Vagina (tissue), 2 donors: ENCODE measurements around the gene PDE2A.
A peak's percentile ranks its signal among the peaks of the same experiment; 100 is the strongest.

ENCODE experiments used
- POLR2A ChIP-seq, 2 donors: fragments of 450-650 bp; IDR thresholded peaks; one replicate each; pipeline ENCODE4 v1.6.1; 2017; ENCODE audit warnings: antibody characterized with exemption in 2 of 2, mild to moderate bottlenecking in 2 of 2, moderate library complexity in 2 of 2
- POLR2AphosphoS5 ChIP-seq, 2 donors: sonication (generic); formaldehyde crosslinking; IDR thresholded peaks; one replicate each; pipeline ENCODE4 v1.9.0; 2017; ENCODE audit warnings: antibody characterized with exemption in 2 of 2, mild to moderate bottlenecking in 2 of 2, low read depth in 1 of 2; ENCODE audit not compliant: insufficient read depth in 1 of 2
- TF ChIP-seq, protein P1 (sequence below), 3 experiments: fragments of 450-650 bp in 2 of 3; fragments of 200-600 bp in 1 of 3; sonication (generic) in 1 of 3; IDR thresholded peaks; one replicate each; pipeline ENCODE4 v1.5.1; 2017 to 2019; ENCODE audit warnings: antibody characterized with exemption in 3 of 3, mild to moderate bottlenecking in 2 of 3, moderate library complexity in 2 of 3

DNA sequence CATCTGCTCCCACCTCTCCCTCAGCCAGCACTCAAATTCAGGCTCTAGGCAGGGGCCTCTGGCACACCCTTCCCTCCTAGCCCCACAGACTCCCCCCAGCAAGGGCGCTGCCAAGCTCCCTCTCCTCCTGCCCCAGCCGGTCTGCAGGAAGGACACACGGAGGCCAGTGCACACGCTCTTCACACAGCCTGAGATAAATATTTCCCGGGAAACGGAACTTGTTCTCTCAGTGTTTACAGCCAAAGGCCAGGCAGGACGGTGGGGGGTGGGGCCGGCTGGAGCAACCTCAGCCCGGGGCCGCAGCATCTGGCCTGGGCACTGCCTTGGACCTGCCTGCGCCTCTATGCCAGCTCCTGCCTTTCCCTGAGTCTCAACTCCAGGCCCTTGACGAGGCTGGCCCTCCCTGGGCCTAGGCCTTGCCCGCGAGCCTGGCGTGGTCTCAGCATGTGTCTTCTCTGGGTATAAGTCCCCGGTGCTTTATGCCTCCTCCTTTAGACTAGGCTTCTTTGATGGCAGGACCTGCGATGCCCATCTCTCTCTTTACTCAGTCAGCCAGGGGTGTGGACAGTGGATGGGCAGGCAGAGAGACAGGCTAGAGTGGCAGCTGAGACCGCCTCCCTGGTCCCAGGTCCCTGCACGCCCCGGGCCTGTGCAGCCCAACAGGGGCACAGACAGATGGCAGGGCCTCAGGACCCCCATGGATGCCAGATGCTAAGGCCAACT is 48.4 kb downstream of the PDE2A start:
- TF ChIP-seq POLR2AphosphoS5 (IDR thresholded peaks at IDR 0.05; ENCODE audit: insufficient read depth in 1 of 2, low read depth in 1 of 2) (peak in 1 of 2 donors; percentile 13), POLR2A (IDR thresholded peaks at IDR 0.05) (no peak)
- TF ChIP-seq, protein P1, sequence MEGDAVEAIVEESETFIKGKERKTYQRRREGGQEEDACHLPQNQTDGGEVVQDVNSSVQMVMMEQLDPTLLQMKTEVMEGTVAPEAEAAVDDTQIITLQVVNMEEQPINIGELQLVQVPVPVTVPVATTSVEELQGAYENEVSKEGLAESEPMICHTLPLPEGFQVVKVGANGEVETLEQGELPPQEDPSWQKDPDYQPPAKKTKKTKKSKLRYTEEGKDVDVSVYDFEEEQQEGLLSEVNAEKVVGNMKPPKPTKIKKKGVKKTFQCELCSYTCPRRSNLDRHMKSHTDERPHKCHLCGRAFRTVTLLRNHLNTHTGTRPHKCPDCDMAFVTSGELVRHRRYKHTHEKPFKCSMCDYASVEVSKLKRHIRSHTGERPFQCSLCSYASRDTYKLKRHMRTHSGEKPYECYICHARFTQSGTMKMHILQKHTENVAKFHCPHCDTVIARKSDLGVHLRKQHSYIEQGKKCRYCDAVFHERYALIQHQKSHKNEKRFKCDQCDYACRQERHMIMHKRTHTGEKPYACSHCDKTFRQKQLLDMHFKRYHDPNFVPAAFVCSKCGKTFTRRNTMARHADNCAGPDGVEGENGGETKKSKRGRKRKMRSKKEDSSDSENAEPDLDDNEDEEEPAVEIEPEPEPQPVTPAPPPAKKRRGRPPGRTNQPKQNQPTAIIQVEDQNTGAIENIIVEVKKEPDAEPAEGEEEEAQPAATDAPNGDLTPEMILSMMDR (IDR thresholded peaks at IDR 0.05) = no peak
